Measurements from ENCODE around the gene CLPSL1.
"Not testable (repeated sequence)": the region's sequence is repeated elsewhere in the genome, so short reads cannot be mapped to it uniquely, and the experiment has no call there.

The CLPSL1 gene

GRCh38 chr6:35780719-35781118 is at the start of gene CLPSL1:
CLPSL1 (plus strand) TSS chr6:35781019; CDS start chr6:35781111, 92 bp downstream.
- DNase-seq (ENCODE audit: low spot score), result no peak

- DNase-seq (ENCODE audit: low spot score), result peak; percentile 91
Measured at GRCh38 chr6:35731414-35731735, 49.4 kb upstream of the CLPSL1 start.

GRCh38 chr6:35731736-35732532 is 48.9 kb upstream of the CLPSL1 start:
- peak; percentile 82 for DNase-seq (ENCODE audit: low spot score)

- no peak for DNase-seq (ENCODE audit: low spot score)
Measured at GRCh38 chr6:35733633-35734032, 47.2 kb upstream of the CLPSL1 start.

GRCh38 chr6:35734319-35734718 is 46.5 kb upstream of the CLPSL1 start:
- not testable (repeated sequence) for DNase-seq (ENCODE audit: low spot score)

- no peak for DNase-seq (ENCODE audit: low spot score)
Measured at GRCh38 chr6:35735452-35735851, 45.4 kb upstream of the CLPSL1 start.

- DNase-seq (ENCODE audit: low spot score), result peak; percentile 67
Measured at GRCh38 chr6:35736253-35736894, 44.4 kb upstream of the CLPSL1 start.

- DNase-seq (ENCODE audit: low spot score), result no peak
Measured at GRCh38 chr6:35736982-35737412, 43.8 kb upstream of the CLPSL1 start, which contains the start of gene ARMC12. ARMC12 (plus strand) TSS chr6:35737032; CDS start chr6:35737109, 77 bp downstream.

GRCh38 chr6:35737413-35738211 is 43.2 kb upstream of the CLPSL1 start:
- peak; percentile 64 for DNase-seq (ENCODE audit: low spot score)

- DNase-seq (ENCODE audit: low spot score), result no peak
Measured at GRCh38 chr6:35739645-35740524, 40.9 kb upstream of the CLPSL1 start.

- DNase-seq (ENCODE audit: low spot score), result no peak
Measured at GRCh38 chr6:35742842-35743241, 38.0 kb upstream of the CLPSL1 start.

GRCh38 chr6:35745509-35745908 is 35.3 kb upstream of the CLPSL1 start:
- no peak for DNase-seq (ENCODE audit: low spot score)

- no peak for DNase-seq (ENCODE audit: low spot score)
Measured at GRCh38 chr6:35746516-35746915, 34.3 kb upstream of the CLPSL1 start.

- DNase-seq (ENCODE audit: low spot score), result no peak
Measured at GRCh38 chr6:35747877-35748276, 32.9 kb upstream of the CLPSL1 start.

- DNase-seq (ENCODE audit: low spot score), result no peak
Measured at GRCh38 chr6:35750557-35750956, 30.3 kb upstream of the CLPSL1 start.

- no peak for DNase-seq (ENCODE audit: low spot score)
Measured at GRCh38 chr6:35751594-35751993, 29.2 kb upstream of the CLPSL1 start.

GRCh38 chr6:35752330-35752729 is 28.5 kb upstream of the CLPSL1 start:
- no peak for DNase-seq (ENCODE audit: low spot score)

GRCh38 chr6:35754452-35755277 is 26.2 kb upstream of the CLPSL1 start:
- DNase-seq (ENCODE audit: low spot score), result no peak

- DNase-seq (ENCODE audit: low spot score), result no peak
Measured at GRCh38 chr6:35755278-35755924, 25.4 kb upstream of the CLPSL1 start.

- DNase-seq (ENCODE audit: low spot score), result no peak
Measured at GRCh38 chr6:35757456-35758123, 23.2 kb upstream of the CLPSL1 start.
